Neural progenitor cell (in vitro differentiated cells): ENCODE data around the gene TP63. TPM values are rescaled to one million over a fixed set of nuclear protein-coding genes. Genes with fewer than 3 reads are reported as not detected.
A peak's percentile ranks its signal among the peaks of the same experiment; 100 is the strongest.

ENCODE experiments used
- DNase-seq: peaks from one replicate; pipeline ENCODE4 v3.0.0-alpha.2; 2016; ENCODE audit warnings: low spot score
- H2AFZ ChIP-seq: fragments of 200-600 bp; sonication (generic); replicated peaks from 2 replicates; pipeline ENCODE4 v1.6.1; 2016; ENCODE audit warnings: antibody characterized with exemption
- H3F3A ChIP-seq: fragments of 200-600 bp; sonication (generic); 2 replicates; pipeline ENCODE4 v1.6.1; 2016; ENCODE audit warnings: antibody characterized with exemption, low read depth
- H3K27ac ChIP-seq: fragments of 200-600 bp; sonication (generic); 2 replicates; pipeline ENCODE4 v1.5.1; 2016; ENCODE audit warnings: mild to moderate bottlenecking
- H3K27me3 ChIP-seq: fragments of 200-600 bp; sonication (generic); 2 replicates; pipeline ENCODE4 v1.6.1; 2016; ENCODE audit warnings: mild to moderate bottlenecking, moderate library complexity
- H3K36me3 ChIP-seq: fragments of 200-600 bp; sonication (generic); 2 replicates; pipeline ENCODE4 v1.5.1; 2016
- H3K4me1 ChIP-seq: fragments of 200-600 bp; sonication (generic); 2 replicates; pipeline ENCODE4 v1.6.1; 2016; ENCODE audit warnings: mixed run types
- H3K4me2 ChIP-seq: fragments of 200-600 bp; sonication (generic); 2 replicates; pipeline ENCODE4 v1.6.1; 2016
- H3K4me3 ChIP-seq: fragments of 200-600 bp; sonication (generic); 2 replicates; pipeline ENCODE4 v1.5.1; 2016
- H3K79me2 ChIP-seq: fragments of 200-600 bp; sonication (generic); 2 replicates; pipeline ENCODE4 v1.6.1; 2016; ENCODE audit warnings: low read depth
- H3K9ac ChIP-seq: fragments of 200-600 bp; sonication (generic); 2 replicates; pipeline ENCODE4 v1.6.1; 2016
- H3K9me3 ChIP-seq: fragments of 200-600 bp; sonication (generic); 2 replicates; pipeline ENCODE4 v1.5.1; 2016; ENCODE audit warnings: low read depth
- H4K20me1 ChIP-seq: fragments of 200-600 bp; sonication (generic); 2 replicates; pipeline ENCODE4 v1.6.1; 2016; ENCODE audit warnings: low read depth
- H3K27ac Mint-ChIP-seq: 3 replicates; pipeline ENCODE4 v1.8.0; 2021; ENCODE audit warnings: mixed read lengths
- H3K27me3 Mint-ChIP-seq: 2 replicates; pipeline ENCODE4 v1.8.0; 2022; ENCODE audit warnings: low read depth, mild to moderate bottlenecking, inconsistent platforms, moderate library complexity, mixed read lengths; ENCODE audit not compliant: insufficient read depth
- H3K36me3 Mint-ChIP-seq: 3 replicates; pipeline ENCODE4 v1.8.0; 2021; ENCODE audit warnings: mixed read lengths
- H3K4me1 Mint-ChIP-seq: 3 replicates; pipeline ENCODE4 v1.8.0; 2021; ENCODE audit warnings: mixed read lengths
- H3K4me3 Mint-ChIP-seq: 3 replicates; pipeline ENCODE4 v1.8.0; 2021; ENCODE audit warnings: mild to moderate bottlenecking, moderate library complexity, mixed read lengths
- H3K9me3 Mint-ChIP-seq: 3 replicates; pipeline ENCODE4 v1.8.0; 2020; ENCODE audit warnings: mixed read lengths
- CTCF ChIP-seq: fragments of 200-600 bp; sonication (generic); IDR thresholded peaks from 2 replicates; pipeline ENCODE4 v1.5.1; 2017; ENCODE audit warnings: antibody characterized with exemption, mild to moderate bottlenecking
- EZH2 ChIP-seq: fragments of 200-600 bp; sonication (generic); IDR thresholded peaks from 2 replicates; pipeline ENCODE4 v1.6.1; 2017; ENCODE audit warnings: antibody characterized with exemption, mild to moderate bottlenecking, moderate library complexity
- EZH2phosphoT487 ChIP-seq: fragments of 200-600 bp; sonication (generic); IDR thresholded peaks from 2 replicates; pipeline ENCODE4 v1.6.1; 2017; ENCODE audit warnings: antibody characterized with exemption
- total RNA-seq: library from RNA; depleted of rRNA; stranded (reverse); fragments of >200 nt; gene quantifications from 2 replicates; pipeline ENCODE4 v1.2.3, GENCODE V29; 2015; ENCODE audit warnings: low replicate concordance

Gene TP63
- total RNA-seq, 1 donor from 2014 or later: 0.62 TPM

- Histone ChIP-seq H3F3A (no peaks in the 10 kb centered on the region), H3K79me2 (no peaks in the 10 kb centered on the region), H4K20me1 (no peaks in the 10 kb centered on the region), H3K27ac (no peak overlapping the region), H2AFZ (peak overlapping the region; percentile 42), H3K36me3 (no peaks in the 10 kb centered on the region), H3K9ac (no peak overlapping the region), H3K27me3 (no peaks in the 10 kb centered on the region), H3K4me2 (no peak overlapping the region), H3K4me3 (no peak overlapping the region), H3K4me1 (no peaks in the 10 kb centered on the region), H3K9me3 (no peaks in the 10 kb centered on the region)
- TF ChIP-seq EZH2: no peak
- no peak for TF ChIP-seq CTCF
- no peak for TF ChIP-seq EZH2phosphoT487
- H3K36me3 Mint-ChIP-seq: no peaks in the 10 kb centered on the region
- no peak for DNase-seq
- no peak overlapping the region for H3K4me3 Mint-ChIP-seq
- H3K27me3 Mint-ChIP-seq: no peaks in the 10 kb centered on the region
- no peak overlapping the region for H3K27ac Mint-ChIP-seq
- H3K4me1 Mint-ChIP-seq: no peaks in the 10 kb centered on the region
- H3K9me3 Mint-ChIP-seq: no peaks in the 10 kb centered on the region
Measured at GRCh38 chr3:189903562-189904250, 272.5 kb downstream of the TP63 start.

- Histone ChIP-seq H4K20me1 (no peaks in the 10 kb centered on the region), H3K79me2 (no peaks in the 10 kb centered on the region), H2AFZ (no peak overlapping the region), H3K27me3 (no peaks in the 10 kb centered on the region), H3K9ac (no peak overlapping the region), H3K36me3 (no peaks in the 10 kb centered on the region), H3F3A (no peaks in the 10 kb centered on the region), H3K27ac (no peak overlapping the region), H3K4me2 (no peak overlapping the region), H3K9me3 (no peaks in the 10 kb centered on the region), H3K4me1 (no peaks in the 10 kb centered on the region), H3K4me3 (no peak overlapping the region)
- no peaks in the 10 kb centered on the region for H3K9me3 Mint-ChIP-seq
- no peaks in the 10 kb centered on the region for H3K4me1 Mint-ChIP-seq
- no peak overlapping the region for H3K27ac Mint-ChIP-seq
- H3K36me3 Mint-ChIP-seq: no peaks in the 10 kb centered on the region
- no peak for DNase-seq
- H3K27me3 Mint-ChIP-seq: no peaks in the 10 kb centered on the region
- TF ChIP-seq EZH2phosphoT487 (no peak), EZH2 (no peak), CTCF (no peak)
- no peak overlapping the region for H3K4me3 Mint-ChIP-seq
Measured at GRCh38 chr3:189907803-189908202, 276.6 kb downstream of the TP63 start.

- H3K36me3 Mint-ChIP-seq: no peaks in the 10 kb centered on the region
- no peak for TF ChIP-seq EZH2
- TF ChIP-seq EZH2phosphoT487: no peak
- TF ChIP-seq CTCF: no peak
- peak; percentile 6 for DNase-seq
Measured at GRCh38 chr3:189908646-189909045, 277.5 kb downstream of the TP63 start.

More at GRCh38 chr3:189908646-189909045, 277.5 kb downstream of the TP63 start:
- H3K27ac Mint-ChIP-seq: no peak overlapping the region
- Histone ChIP-seq H3K27ac (no peak overlapping the region), H3K27me3 (no peaks in the 10 kb centered on the region), H3K4me3 (no peak overlapping the region), H3F3A (no peaks in the 10 kb centered on the region), H3K4me2 (no peak overlapping the region), H3K4me1 (no peaks in the 10 kb centered on the region), H2AFZ (no peak overlapping the region), H3K79me2 (no peaks in the 10 kb centered on the region), H3K36me3 (no peaks in the 10 kb centered on the region), H3K9ac (no peak overlapping the region), H4K20me1 (no peaks in the 10 kb centered on the region), H3K9me3 (no peaks in the 10 kb centered on the region)
- H3K4me1 Mint-ChIP-seq: no peaks in the 10 kb centered on the region
- H3K4me3 Mint-ChIP-seq: no peak overlapping the region
- H3K27me3 Mint-ChIP-seq: no peaks in the 10 kb centered on the region
- H3K9me3 Mint-ChIP-seq: no peaks in the 10 kb centered on the region
